HG03045 (cell line): ENCODE data around the gene ANKRD44.

ENCODE experiments used
- ATAC-seq: cut with Tn5 transposase; IDR thresholded peaks from one replicate; pipeline ENCODE4 v1.9.1; 2021; ENCODE audit warnings: mild to moderate bottlenecking, moderate library complexity; ENCODE audit not compliant: unreplicated experiment

The ANKRD44 gene

DNA sequence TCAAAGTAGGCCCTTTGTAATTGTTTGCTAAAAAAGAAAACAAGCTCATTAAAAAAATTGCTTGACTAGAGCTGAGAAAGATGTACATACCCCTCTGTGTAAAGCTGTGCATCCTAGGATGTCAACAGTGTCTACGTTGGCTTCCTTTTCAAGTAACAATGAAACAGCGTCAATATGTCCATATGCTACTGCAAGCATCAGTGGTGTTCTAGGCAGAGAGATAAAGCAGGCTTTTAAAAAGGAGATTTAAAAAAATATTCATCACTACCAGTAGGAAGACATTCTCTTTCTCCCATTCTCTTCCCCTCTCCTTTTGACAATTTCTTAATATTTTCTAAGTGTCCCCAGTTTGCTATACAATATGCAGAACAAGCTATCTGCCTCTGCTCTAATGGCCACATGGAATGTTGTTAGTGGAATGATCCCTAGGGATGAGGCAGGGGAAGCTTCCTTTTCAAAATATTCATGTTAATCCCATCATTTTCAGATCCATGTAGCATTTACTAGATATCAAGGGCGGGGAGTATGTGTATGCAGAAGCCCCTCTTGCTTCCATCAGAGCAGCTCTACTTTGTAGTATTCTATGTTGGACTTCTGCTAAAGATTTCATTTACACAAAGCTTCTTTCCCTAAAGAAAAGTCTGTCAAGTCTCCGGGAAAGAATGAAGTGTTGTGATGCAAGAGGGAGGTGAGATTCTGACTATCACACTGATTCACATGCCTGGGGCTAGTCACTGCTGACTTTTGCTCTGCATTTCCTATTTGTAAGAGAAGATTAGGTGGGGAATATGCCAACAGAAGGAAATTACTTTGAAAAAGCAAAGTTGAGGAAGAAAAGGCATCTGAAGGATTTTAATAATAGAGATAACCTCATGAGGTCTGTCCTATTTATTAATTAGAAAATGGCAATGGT, 302.6 kb downstream of the ANKRD44 start:
- no peak for ATAC-seq

DNA sequence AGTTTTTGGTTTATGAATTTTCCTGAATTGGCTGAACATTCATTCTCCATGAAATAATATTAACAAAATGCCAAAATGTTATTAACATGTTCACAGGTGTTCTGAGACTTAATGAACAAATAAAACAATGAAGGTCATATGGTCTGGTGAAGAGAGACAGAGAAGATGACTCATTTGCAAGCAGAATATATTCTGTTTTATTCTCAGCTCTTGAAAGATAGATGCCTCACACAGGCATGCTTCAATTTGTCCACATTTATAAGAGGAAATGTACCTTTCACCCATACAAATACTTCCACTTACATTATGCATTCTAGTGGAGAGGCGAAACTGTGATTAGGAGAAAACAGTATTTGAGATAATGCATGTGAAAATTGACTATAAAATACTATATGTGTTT, 308.7 kb downstream of the ANKRD44 start:
- ATAC-seq = no peak

DNA sequence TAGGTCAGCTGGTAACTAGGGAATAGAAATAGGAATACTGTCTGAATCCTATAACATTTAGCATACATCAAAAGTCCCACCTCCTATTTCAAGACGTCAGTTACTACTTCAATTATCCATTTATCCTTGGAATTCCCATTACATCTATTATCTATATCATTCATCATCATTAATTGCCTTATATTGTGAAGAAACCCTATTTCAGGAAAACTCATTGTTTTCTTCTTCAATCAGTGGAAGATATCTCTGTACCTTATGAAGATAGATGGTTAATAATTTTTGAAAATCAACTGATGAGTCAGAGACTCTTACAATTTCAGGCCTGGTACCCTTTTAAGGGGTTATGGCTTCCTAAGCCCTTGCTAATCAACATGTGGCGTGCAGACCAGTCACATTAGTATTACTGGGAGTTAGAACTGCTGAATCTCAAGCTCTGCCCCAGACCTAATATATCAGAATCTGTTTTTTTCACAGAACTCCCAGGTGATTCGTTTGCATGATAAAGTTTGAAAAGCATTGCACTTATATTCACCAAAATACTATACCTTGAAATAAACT, 314.7 kb downstream of the ANKRD44 start:
- ATAC-seq = no peak

DNA sequence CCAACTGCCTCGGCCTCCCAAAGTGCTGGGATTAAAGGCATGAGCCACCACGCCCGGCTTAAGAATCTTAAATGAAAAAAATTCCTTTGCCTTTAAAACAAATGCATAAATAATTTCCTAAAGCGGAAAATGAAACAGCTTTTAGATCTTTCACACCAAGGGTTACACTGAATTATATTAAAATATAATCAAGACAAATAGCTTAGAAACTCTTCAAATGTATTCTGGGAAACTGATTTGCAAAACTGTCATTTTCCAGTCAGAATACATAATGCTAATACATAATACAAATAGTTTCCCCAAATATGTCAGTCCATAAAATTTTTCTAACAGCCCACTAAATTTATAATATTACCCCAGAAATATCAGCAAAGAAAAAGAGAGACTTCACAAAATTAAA, 315.8 kb downstream of the ANKRD44 start:
- no peak for ATAC-seq

DNA sequence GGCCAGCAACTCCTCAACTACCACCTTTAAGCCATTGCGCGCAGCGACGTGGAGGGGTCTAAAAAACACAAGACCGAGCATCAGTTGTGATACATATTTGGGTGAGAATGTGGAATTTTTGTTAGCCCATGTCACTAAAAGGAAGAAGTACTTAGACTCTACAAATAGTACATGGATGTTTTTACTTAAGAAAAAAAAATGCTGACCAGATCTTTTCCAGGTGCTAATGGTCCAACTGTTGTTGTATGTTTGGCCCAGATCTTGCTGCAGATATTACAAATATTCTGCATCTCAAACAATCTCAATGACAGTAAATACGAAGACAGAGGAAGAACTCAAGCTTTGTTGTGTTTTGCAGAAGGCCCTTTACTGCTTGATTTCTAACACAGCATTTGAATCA, 317.0 kb downstream of the ANKRD44 start:
- ATAC-seq = no peak

DNA sequence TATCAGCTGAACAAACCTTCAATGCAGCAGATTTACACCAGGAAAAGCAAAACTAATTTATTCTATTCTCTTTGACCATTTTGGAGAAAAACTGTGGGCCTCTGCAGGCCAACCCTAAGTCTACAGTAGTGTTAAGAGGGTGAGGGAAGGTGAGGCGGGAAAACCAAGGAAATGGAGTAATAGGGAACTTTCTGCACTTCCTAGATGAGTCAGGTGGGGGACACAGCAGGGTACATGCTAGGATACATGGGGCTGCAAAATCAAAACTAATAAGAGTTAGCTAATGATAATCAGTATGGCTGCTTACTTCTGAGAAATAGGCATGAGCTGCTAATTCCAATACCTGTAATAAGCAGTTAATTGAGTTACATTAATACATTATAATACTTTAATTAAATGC, 318.1 kb downstream of the ANKRD44 start:
- no peak for ATAC-seq

DNA sequence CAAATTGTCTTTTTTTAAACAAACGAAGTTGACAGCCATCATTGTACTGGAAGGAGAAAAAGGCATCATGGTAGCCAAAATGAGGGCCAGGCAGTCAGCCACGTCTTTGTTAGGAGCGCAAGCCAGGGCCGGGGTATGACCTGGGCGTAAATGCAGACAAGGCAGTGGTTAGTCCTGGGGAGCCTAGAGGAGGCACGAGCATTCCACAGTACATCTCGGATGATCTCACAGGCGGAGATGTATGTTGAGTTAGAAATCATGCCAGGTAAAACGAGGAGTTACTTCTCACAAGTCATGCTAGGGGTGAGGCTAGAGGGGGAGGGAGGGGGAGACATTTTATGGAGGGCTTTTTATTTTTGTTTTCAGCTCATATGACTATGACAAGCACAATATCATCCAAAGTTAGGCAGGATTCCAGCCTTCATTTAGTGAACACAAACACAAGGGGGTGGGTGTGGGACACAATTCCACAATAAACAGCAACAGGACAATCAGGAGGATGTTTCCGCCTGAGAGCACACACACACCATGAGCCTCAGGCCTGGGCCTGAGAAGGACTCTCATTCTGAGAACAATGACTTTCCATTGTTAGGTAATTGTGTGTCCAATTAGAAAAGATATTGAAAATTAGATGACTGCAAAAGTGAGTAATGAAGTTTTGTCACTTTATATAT, 319.7 kb downstream of the ANKRD44 start:
- no peak for ATAC-seq

DNA sequence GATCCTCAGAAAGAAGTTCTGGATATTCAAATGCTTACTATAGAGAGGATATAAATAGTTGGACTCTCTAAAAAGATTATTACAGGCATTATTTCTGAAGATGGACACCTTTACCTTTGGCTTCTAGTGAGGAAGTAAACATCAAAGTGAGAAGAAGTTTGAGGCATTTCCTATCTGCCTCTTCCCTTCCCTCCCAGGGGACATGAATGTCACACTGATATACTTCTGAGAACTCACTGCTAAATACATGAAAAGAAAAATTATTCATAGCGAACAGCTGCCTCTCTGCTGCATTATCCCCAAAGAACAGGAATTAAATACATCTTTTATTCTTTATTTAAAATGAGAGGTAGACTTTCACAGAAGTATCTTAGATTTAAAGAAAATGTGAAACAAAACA, 320.5 kb downstream of the ANKRD44 start:
- ATAC-seq = no peak

DNA sequence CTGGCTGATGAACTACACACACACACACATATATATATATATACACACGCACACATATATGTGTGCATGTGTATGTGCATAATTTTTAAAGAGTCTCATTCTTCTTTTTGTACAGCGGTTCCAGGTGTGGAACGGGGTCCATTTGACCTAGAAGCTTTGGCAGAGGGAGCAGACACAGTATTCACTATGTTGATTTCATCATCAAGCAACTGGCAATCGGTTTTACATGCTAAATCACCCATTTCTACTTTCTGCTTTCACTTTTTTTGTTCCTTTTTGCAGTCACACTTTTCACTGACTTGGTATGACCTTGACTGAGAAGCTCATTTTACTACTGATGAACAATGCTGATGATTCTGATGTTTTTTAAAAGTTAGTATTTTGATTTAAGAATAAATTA, 321.1 kb downstream of the ANKRD44 start:
- ATAC-seq = no peak

DNA sequence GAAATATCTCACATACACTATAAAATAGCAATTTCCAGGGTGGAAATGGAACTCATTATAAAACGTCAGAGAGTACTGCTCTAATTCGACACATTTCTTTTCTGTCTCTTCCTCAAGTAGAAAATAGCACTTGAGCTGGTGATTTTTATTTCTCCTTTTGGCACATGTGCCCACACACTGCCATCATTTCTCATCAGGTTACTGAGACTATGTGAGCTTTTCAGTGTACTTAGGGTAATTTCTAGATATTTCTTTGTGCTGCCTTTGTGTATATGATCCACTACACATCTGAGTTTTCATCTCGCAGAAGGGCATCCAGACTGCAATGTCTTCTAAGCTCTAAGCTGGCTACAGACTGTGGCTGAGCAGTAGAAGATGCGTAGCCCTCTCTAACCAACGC, 321.9 kb downstream of the ANKRD44 start:
- ATAC-seq = no peak

DNA sequence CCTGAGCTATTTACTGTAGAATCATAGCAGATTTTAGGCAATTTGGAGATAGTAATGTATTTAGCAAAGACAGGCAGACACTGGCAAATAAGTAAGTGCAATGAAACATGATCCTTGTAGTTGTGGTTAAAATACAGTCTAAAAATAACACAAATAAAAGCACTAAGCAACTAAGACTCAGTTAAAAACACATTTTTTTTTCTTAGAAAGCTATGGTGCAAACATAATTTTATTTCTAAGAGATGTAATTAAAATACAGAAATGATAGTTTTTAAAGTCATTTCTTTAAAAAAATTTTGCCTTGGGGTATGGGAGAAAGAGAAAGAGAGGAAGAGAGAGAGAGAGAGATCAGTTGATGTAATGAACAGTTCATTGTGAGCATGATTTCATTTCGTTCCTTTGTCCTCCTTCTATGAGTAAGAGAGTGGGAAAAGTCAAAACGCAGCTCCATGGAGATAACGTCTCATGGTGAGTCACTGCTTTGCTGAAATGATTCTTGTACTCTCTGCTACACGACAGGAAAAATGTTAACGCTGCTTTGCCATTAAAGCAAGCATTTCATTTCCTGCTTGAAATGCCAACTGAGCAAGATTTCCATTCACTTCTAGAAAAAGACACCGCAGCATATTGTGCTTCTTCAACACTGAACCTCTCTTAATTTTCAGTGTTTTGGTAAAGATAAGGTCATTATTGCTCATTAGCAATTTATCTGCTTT, 322.8 kb downstream of the ANKRD44 start:
- peak; percentile 54 for ATAC-seq

DNA sequence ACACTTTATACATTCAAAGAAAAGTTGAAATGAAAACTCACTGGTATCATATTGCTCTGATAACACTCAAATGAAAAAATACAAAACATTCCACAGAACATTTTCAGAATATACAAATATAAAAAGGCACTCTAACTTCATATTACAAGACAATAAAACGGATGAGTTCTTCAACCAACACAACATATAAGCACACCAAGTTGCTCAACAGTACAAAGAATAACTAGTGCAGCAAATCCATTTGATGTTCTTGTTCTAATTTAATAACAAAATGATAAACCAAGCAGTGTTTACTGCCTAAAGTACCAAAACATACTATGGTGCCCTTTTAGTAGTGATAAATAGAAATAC, 323.3 kb downstream of the ANKRD44 start:
- no peak for ATAC-seq

DNA sequence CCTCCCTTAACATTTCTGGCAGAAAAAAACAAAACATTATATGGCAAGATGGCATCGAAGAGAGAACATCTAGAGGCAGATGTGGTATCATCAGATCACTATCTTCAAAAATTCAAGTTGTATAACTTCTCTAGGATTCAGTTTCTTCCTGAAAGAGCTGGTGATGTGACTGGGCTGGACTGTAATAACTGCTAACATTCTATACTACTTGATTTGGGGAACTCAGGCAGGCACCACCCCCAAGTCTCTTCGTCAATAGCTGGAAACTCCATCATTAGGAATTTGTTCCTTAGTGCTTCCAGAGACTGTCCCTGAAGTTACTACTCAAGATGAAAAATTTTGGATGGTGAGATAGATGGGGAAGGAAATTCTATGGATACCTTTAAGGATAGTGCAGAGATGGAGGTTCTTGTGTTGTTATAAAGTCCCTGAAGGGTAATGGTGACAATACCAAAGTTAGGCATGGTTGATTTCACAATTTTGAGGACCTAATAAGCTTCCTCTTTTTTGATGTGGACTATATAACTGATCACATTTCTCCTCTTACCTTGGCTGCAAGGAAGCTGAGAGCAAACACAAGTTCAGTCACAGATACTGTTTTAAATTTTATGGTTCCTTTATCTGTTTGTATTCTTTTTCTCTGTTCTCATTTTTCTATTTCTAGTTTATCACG, 324.9 kb downstream of the ANKRD44 start:
- no peak for ATAC-seq

DNA sequence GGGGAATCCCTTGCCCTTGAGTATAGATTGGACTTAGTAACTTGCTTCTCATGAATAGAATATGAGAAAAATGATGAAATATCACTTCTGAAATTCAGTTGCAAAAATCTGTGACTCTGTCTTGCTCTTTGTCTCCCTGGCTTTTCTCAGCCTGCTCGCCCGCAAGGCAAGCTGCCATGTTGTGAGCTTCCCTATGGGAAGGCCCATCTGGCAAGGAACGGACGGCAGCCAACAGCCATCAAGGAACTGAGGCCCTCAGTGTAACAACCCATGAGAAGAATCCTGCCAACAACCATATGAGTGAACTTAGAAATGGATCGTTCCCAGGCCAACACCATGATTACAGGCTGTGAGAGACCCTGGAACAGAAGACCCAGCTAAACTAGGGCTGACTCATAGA, 325.7 kb downstream of the ANKRD44 start:
- no peak for ATAC-seq

DNA sequence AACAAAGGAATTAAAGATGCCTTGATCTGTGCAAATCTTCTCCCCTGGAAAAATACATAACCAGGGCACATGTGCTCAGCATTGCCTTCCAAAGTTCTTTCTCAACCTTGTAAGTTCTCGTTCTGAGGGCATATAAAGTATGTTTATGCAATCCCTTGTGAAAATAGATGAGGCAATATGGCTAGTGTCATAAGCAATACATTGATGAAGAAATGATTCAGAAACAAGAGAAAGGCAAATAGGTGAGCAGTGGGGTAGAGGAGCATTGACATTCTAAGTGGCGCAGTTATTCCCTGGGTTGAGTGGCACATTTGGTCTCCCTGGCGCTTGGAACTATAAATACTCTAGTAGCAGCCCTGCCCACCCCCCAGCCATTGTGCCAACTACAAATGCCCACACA, 326.6 kb downstream of the ANKRD44 start:
- no peak for ATAC-seq

DNA sequence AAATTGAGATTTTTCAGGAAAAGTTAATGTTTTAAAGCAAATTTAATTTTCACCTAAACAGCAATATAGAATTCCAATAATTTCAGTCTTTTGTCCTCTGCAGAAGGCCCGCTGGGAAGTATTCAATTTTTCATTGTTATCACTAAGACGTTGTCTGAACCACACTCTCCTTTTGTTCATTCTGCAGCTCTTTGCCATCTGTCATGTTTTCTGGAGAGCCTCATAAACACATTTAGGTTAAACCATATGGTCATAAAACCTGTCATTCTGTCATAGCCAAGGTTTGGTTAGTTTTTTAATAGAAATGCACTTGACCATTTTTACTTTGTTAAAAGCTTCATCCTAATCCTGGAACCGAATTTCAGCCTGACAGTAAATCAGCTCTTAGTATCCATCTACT, 330.1 kb downstream of the ANKRD44 start:
- no peak for ATAC-seq

DNA sequence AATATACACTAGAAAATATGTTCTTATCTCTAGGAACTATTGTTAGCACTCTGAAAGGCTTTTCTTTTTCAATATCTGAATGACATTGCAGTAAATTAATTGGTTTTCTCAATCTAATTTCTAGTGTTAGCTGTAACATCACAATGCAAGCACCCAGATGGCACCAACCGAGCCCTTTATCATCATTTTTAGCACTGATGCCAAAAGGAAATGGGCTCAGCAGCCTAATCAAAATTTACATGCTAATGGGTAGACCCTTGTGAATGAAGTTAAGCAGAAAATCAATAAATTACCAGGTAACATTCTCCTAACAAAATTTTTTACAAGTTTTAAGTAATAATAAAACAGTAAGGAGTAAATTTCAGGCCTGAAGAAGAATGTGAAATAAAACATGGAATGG, 330.6 kb downstream of the ANKRD44 start:
- ATAC-seq = no peak

DNA sequence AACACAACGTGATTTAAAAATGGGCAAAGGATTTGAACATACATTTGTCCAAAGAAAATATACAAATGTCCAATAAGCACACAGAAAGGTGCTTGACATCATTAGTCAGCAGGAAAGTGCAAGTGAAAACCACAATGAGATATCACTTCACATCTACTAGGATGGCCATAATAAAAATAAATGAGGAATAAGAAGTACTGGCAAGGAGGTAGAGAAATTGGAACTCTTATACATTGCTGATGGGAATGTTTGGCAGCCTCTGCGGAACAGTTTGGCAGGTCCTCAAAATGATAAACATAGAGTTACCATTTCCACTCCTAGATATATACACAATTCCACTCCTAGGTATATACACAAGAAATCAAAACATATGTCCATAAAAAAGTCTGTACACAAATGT, 333.1 kb downstream of the ANKRD44 start:
- no peak for ATAC-seq

DNA sequence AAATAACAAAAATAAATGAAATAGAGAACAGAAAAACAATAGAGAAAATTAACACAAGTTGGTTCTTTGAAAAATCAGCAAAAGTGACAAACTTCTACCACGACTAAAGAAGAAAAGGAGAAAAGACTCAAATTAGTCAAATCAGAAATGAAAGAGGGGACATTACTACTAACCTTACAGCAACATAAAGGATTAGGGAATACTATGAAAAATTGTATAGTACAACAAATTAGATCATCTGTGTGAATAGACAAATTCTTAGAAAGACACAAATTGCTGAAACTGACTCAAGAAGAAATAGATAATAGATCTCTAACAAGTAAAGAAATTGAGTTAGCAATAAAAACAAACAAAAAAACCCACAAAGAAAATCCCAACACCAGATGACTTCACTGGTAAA, 335.6 kb downstream of the ANKRD44 start:
- no peak for ATAC-seq

DNA sequence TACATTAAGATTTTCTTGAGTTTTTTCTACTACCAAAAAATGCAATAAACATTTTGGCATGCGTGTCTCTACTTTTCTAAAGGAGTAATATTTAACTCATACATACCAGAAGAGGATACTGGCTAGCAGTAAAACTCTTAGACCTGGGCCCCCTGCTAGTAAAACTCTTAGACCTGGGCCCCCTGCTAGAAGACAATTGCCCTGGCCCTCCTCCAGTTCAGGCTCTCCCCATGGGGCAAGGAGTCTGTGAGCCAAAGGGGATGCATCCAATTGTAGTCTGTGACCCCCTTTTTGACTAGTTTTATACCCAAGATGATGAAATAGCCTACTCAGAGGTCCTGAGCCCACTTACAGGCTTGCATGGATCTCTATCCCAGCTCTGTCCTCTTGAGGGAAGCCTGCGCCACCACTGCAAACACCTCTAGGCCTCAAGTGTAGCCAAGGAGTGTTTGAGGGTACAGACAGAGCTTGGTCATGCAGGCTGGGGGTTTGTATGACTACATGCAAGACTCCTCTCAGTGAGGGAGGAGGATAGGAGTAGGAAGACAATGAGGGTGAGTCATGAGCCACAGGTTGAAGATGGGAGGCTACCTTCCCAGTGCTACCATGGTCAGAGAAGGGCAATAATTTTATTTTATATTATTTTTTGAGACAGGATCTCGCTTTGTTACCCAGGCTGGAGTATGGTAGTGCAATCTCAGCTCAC, 338.9 kb downstream of the ANKRD44 start:
- no peak for ATAC-seq
